ENCODE data around the gene PCNT.
"Not testable (repeated sequence)": the region's sequence is repeated elsewhere in the genome, so short reads cannot be mapped to it uniquely, and the experiment has no call there.

Gene PCNT

DNA sequence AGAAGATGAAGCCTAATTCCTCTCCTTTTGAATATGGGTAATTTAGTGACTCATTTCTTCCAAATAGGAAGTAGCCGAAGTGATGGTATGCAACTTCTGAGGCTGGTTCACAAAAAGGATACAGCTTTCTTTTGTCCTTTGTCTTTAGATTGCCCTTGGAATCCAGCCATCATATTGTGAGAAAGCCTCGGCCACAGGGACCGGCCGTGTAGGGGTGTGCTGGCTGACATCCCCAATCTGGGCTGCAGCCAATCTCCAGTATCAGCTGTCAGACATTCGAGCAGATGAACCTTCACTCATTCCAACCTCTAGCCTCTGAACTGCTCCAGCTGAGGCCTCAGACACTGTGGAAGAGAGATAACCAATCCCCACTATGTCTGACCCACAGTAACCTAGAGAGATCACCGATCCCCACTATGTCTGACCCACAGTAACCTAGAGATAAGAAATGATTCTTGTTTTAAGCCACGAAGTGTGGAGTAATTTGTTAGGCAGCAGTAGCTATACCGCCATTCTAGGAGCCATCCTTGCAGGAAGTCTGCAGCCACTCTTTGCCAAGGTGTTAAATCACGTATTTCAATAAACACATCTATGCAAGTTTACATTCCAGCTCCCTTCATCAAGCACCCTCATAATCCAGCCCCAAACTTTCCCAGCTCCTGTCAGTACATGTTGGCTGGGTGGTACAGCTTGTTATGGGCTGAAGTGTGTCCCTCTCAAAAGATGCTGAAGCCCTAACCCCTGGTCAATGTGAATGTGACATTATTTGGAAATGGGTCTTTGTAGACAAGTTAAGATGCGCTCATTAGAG, 131.8 kb downstream of the PCNT start:
- DNase-seq: peak in 8 of 14 donors; percentile 29 to 64 (median 43)

DNA sequence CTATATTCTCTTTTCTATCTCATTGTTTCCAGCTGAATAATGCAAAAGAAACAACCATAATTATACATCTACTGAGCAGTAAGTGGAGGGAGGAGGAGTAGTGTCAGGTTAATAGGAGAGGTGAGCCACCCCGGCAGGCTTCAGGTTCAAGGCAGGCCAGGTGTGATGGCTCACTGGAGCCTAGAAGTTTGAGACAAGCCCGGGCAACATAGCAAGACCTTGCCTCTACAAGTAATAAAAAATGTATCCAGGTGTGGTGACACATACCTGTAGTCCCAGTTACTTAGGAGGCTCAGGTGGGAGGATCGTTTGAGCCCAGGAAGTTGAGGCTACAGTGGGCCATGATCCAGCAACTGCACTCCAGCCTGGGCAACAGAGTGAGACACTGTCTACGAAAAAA, 132.8 kb downstream of the PCNT start:
- no peak for DNase-seq

DNA sequence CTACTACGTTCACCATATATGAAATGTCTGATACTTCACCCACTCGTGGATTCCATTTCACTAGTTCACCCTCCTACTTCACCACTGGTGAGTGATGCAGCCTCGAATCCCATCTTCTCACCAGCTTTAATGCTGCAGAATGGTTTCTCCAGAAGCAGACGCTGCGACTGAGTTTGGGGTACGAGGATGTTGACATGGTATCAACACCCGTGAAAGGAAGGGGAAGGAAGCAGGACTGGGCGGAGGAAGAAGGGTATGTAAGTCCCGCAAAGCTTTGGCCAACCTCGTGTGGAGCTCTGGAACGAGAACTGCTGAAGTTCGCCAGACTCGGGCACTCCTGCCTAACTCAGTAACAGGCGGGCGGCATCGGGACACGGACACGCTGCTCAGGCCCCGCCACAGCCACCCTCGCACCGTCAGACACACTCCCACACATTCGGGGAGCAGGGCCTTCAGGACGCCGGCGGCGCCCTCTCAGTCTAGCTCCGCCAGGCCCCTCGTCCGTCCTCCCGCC, 133.9 kb downstream of the PCNT start:
- peak in 2 of 14 donors; percentile 70 to 71 for DNase-seq

DNA sequence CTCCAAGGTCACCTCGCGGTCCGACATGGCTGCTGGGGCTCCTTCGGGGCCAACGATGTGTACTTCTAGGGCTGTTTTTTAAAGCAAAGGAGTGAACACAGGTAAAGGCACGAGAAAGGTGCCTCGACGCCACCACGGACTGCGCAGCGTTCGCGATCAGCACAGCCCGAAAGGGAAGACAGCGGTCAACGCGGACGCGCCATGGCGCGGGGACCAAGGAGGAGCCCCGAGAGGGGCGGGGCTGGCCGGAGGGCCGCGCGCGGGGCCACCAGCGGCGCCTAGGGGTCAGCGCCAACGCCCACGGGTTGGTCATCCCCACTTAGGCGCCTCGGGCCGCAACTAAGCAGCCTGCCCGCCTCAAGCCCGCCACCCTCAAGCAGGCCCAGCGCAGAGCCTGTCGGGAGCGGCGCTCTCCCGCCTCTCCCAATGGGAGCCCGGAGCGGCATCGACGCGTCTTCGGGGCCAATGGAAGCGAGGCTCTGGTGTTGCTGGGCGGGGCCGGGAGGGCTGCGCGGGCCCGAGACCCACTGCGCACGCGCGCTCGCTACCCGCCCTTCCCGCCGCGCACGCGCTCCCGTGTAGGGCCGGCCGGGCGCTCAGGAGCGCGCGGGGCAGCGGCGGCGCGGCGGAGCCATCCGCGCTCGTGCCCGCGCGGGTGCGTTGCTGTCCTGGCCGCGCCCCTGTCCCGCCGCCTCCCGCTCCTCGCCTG, 134.5 kb downstream of the PCNT start, which contains the start of gene DIP2A:
Gene DIP2A (plus strand): TSS at position 577 of the 709 bp plus-strand sequence. CDS start 241 bp downstream, outside the sequence.
- peak; percentile 43 to 97 (median 92) for DNase-seq

DNA sequence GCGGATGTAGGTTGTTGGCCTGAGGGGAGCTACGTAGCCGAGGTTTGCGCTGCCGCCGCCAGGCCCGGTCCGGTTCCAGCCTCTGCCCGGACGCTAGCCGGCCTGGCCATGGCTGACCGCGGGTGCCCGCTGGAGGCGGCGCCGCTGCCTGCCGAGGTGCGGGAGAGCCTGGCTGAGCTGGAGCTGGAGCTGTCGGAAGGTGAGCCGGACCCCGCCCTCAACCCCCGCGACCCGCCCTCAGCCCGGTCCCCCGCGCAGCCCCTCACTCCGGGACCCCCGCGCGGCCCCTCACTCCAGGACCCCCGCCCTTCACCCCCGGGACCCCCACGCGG, 135.0 kb downstream of the PCNT start:
- no peak for DNase-seq

DNA sequence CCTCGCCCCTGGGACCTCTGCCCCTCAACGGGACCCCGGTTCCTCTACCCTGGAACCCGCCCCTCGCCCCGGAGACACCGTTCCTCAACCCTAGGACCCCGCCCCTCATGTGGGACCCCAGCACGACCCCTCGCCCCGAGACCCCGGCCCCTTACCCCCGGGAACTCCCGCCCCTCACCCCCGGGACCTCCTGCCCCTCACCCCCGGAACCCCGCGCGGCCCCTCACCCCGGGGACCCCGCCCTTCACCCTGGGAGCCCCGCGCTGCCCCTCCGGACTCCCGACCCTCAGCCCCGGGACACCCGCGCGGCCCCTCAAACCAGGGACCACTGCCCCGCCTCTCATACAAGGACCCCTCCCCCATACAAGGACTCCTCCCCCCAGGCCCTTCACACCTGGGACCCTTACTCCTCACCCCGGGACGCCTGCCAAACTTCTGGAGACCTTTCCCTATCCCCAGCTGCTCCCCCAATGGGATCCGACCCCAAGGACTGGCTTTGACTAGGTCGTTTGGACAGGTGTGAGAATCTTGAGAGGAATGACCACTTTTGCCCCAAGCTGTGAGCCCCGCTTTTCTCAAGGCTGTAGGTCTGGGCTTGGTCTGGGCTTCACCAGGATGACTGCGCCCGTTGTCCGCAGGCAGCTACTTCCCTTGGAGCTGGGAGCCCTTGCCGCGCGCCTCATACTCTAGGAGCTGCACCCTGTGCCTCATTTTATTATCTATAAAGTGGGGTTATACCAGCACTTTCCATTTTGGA, 135.6 kb downstream of the PCNT start:
- DNase-seq: peak in 5 of 14 donors; percentile 18 to 36 (median 21)

DNA sequence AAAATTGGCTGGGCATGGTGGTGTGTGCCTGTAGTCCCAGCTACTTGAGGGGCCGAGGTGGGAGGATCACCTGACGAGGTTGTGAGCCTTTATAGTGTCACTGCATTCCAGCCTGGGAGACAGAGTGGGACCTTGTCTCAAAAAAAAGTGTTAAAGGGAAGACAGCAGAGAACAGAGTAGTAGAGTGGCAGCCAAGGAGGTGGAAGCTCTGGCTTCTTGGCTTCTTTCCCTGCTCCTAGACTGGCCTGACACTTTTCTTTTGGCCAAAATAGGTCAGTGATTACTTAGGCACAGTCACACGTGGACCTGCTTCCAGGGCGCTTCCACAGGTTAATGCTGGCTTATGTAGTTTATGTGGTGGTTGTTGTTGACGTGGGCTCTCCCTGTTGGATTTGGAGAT, 138.0 kb downstream of the PCNT start:
- DNase-seq: peak in 1 of 14 donors; percentile 6

DNA sequence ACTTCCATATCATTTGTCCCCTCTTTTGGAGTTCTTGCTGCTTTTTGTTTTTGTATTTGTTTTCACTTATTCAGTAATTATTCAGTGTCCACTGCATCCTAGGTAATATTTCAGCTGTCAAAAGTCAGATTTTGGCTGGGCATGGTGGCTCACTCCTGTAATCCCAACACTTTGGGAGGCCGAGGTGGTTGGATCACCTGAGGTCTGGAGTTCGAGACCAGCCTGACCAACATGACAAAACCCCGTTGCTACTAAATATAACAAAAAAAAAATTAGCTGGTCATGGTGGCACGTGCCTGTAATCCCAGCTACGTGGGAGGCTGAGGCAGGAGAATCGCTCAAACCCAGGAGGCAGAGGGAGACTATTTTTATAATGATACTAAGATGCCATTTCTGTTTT, 141.2 kb downstream of the PCNT start:
- not testable (repeated sequence) for DNase-seq

DNA sequence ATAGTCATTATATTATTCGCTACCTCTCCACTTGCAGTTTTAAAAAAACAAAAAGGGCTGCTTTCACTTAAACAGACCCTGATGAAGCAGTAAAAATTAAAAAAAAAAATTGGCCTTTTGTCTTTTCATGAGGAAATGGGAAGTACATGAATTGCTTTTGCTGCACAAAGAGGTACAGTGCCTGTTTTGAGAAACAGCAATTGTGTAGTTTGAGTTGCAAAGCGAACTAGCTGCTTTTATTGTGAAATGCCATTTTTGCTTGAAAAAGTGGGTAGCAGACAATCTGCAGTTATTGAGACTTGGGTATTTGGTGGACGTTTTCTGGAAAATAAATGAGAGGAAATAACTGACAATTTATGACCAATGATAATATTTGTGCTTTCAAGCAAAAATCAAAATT, 141.7 kb downstream of the PCNT start:
- DNase-seq: no peak

DNA sequence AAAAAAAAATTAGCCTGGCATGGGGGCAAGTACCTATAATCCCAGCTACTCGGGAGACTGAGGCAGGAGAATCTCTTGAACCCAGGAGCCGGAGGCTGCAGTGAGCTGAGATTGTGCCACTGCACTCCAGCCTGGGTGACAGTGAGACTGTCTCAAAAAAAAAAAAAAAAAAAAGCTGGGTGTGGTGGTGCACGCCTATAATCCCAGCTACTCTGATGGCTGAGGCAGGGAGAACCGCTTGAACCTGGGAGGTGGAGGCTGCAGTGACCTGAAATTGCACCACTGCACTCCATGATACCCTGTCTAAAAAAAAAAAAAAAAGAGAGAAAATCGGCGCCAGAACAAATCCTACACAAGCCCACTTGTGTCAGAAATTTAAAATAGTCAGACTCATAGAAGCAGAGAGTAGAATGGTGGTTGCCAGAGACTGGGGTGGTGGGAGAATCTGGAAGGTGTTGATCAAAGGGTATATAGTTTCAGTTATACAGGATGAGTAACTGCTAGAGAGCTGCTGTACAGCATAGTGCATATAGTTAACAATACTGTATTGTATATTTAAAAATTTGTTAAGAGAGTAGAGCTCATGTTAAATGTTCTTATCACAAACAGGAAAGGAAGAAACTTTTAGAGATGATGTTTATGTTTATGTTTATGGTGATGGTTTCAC, 144.3 kb downstream of the PCNT start:
- DNase-seq: no peak

DNA sequence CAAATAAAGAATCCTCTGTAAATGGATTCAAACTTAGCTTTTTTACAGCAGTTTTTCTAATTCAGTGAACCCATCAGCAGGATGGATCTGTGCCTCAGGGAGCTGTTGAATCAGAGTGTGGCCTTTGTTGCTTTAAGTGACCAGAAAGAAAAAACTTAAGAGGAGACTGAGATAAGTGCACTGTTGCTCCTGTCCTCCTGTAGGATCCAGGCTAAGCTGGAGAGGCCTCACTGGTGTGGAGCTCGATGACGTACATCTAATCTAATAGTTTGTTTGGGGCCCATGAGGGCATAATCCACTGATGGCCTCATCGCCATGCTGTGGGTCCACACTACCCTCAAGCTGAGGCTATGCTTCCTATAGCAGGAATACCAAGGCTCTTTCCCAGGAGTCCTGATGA, 145.3 kb downstream of the PCNT start:
- DNase-seq: no peak

DNA sequence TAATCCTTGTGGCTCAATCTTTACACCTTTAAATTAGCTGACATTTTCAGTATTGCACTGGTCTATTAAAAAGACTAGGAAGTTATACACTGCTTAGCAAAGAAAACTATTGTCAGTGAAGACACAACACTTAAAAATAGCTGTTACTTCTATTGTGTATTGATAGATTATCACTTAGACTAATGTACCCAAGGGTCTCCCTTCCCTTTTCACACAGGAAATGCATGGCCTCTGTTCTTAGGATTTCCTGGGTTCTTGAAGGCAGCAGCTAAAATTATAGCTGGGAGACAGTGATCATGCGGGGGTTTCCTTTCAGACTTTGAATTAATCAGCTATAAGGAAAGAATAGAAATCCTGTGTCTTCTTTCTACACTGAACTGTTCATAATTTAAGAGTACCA, 147.6 kb downstream of the PCNT start:
- DNase-seq: no peak

DNA sequence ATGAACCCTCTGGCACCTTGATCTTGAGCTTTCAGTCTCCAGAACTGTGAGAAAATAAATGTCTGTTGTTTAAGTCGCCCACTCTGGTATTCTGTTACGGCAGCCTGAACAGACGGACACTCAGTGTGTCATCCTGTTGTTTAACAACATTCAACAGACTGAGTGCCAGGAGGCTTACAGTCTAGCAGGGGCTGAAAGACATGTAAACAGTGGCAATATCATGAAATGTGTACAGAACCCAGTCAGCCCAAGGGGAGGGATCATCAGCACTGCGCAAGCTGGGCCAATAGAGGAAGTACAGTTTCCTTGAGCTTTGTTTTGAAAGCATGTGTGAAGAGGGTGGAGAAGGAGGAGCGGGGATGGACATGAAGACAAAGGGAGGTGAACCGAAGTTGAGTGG, 148.3 kb downstream of the PCNT start:
- DNase-seq: peak in 1 of 14 donors; percentile 32

DNA sequence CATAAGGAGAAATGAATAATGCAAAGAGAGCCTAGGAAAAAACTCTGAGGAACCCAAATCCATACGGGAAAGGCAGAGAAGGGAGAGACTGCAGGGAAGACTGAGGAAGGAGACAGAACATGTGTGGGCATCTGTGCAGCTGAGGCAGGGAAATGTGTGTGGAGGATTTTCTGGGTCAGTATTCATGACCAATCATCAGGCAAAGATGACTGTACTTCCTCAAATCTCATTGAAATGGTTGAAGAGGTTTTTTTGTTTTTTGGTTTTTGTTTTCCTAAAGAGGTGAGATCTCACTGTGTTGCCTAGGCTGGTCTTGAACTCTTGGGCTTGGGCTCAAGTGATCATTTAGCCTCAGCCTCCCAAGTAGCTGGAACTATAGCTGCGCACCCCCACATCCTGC, 150.4 kb downstream of the PCNT start:
- no peak for DNase-seq

DNA sequence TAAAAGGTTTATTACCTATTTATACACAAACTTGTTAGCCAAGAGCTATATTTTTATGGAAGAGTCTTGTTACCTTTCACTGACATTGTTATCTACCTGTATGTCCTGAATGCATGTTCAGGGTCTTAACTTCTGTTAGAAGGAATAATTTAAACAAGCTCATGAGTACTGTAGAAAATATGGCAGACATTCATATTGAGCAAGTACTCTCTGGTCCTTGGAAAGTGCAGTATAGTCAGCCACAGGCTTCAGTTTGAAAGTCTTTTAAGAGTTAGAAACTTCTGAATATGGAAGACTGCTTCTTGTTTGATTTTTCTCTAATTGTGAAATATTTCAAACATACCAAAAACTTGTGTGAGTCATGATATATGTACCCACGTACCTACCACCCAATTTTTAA, 151.3 kb downstream of the PCNT start:
- DNase-seq: no peak

DNA sequence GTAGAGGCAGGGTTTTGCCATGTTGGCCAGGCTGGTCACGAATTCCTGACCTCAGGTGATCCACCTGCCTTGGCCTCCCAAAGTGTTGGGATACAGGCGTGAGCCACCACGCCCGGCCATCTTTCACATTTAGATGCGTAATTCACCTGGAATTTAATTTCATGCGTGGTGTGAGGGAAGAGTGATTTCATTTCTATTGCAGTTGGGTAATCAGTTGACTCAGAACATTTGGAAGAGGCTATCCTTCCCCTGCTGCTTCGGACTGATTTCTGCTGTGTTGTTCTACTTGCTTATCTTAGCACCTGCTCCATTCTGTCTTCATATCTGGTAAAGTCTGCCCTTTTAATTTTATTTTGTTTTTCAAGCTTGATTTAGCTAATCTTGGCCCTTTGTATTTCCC, 153.8 kb downstream of the PCNT start:
- no peak for DNase-seq

DNA sequence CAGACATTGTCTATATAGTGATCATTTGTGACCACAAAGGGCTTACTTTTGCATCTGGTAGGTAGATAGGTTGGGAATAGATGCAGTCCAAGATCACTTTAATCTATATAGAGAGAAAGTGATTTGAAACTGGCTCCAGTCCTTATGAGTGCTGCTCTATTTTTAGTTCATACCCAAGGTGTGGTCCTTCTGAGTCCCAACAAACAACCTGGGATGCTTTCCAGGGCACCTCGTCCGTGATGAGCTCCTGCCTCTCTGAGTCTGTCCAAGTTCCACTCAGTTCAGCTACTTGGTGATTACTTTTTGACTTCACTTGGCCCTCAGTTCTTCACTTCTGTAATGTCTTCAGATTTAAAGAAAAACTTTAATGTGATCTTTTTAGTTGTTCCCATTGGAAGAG, 155.0 kb downstream of the PCNT start:
- no peak for DNase-seq

DNA sequence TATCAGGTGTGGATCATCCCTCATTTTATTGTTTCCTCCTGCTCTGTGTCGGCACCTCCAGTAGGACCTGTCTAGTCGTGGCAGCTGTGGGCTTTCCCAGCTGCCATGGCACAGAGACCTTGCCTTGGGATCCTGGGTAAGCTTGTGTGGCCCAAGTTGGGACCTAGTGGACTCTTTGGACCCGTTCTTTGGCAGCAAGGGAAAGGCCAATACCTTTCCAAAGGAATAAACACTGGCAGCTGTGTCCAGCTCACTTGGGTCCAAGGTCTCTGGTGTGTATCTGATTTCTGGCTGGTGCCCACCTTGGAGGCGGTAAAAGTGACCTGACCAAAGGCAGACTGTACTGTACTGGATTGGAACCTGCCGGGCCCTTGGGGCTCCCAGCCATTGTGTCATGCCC, 156.5 kb downstream of the PCNT start:
- no peak for DNase-seq

DNA sequence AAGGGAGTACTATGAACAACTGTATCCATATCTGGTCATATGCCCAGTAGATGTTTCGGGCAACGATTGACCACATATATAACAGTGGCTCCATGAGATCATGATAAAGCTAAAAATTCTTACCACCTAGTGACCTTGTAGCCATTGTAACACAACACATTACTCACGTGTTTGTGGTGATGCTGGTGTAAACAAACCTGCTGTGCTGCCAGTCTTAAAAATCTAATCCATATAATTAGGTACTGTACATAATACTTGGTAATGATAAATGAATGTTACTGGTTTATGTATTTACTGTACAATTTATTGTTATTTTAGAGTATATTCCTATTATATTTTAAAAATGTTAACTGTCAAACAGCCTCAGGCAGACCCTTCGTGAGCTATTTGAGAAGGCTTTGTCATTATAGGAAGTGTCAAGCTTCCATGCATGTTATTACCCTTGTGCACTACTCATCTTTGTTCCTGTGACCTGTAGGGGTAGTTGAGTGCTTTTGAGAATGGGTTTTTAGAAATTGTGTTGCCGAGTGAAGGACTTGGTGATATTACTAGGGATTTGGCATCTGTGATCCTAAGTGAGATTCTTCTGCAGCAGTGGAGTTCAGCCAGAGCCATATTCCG, 158.4 kb downstream of the PCNT start:
- no peak for DNase-seq

DNA sequence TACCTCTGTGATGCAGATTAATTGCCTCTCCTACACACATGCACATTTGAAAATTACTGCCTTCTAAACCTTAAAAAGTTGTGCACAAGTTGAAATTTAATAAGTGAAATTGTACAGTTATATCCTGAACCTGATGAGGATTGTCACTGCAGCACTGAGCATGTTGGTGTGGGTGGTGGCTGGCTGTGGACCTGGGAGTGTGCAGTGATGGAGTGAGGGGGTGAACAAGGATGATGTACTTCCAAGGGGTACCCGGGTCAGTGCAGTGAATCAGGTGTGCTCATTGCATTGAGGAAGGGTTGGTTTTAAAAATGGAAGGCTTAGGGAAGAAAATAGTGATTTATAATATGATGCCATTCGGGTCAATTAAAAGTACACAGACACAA, 158.9 kb downstream of the PCNT start:
- DNase-seq: no peak

DNA sequence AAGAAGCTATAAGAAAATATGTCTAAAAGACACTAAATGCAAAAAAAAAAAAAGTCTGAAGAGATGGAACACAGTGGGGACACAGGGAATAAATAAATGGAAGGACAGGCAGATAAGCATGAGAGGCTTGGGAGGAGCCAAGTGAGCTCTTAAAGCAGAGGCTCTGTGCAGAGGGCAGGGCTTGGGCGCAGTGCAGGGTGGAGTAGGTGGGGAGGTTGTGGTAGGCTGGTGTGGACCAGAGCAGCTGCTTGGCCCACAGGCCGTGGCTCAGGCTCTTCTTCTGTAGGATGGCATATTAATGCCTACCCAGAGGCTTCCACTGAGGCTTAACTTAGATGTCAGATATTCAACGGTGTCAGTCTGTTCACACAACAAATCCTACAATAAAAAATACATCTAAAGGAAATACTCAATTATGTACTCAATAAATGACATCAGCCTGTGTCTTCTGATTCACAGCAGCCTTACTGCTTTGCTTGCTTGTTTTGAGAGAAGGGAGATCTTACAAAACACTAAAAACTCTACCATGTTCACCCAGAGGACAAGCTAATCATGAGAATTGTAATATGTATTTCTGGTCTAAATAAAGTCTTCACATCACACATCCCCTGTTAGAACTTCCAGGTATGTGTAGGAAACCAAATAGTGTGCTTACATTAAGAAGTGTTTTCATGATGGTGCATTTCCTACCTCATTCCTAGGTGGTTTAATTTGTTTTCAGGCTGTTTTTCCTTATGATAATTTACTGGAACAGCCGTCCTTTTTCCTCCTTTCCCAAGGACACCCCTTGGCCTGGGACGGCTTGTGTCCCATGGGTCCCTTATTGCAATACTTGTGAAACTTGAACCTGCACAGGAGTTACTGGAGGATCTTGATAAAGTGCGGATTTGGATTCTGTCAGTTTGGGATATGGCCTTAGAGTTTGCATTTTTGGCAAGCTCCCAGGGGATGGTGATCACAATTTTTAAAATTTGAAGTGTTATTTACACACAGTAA, 159.6 kb downstream of the PCNT start:
- DNase-seq: no peak

Measured in C1 segment of cervical spinal cord (tissue), 14 donors.